GM21526 (cell line): ENCODE results near the gene SEMA3E.
"Not testable (repeated sequence)": the region's sequence is repeated elsewhere in the genome, so short reads cannot be mapped to it uniquely, and the experiment has no call there.

Experiments used
- ATAC-seq: cut with Tn5 transposase; IDR thresholded peaks from one replicate; pipeline ENCODE4 v1.9.1; 2021; ENCODE audit warnings: moderate library complexity; ENCODE audit not compliant: unreplicated experiment, low FRiP score

SEMA3E gene

GRCh38 chr7:83648464-83649241 is at the start of gene SEMA3E:
SEMA3E (minus strand) TSS chr7:83649139.
- no peak for ATAC-seq

- ATAC-seq, result no peak
Measured at GRCh38 chr7:83697804-83698530, 49.0 kb upstream of the SEMA3E start.

DNA sequence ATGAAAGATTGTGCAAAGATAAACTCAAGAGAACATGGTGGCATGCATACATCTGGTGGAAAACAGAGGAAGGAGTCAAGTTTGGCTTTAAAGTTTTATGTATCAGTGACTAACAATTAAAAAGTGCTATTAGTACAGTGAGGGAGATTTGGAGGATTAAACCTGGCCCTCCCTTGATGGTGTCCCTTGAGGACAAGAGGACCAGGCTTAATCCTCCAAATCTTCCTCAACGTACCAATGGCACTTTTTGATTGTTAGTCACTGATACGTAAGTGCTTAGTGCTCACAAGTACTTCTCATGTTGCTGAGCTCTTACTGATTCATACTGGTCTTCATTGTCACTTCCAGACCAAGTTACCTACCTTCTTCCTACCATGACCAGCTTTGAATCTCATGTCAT is 47.2 kb upstream of the SEMA3E start:
- ATAC-seq, result no peak

- ATAC-seq, result no peak
Measured at GRCh38 chr7:83695128-83695960, 46.4 kb upstream of the SEMA3E start.

- no peak for ATAC-seq
Measured at GRCh38 chr7:83693256-83693655, 44.3 kb upstream of the SEMA3E start.

DNA sequence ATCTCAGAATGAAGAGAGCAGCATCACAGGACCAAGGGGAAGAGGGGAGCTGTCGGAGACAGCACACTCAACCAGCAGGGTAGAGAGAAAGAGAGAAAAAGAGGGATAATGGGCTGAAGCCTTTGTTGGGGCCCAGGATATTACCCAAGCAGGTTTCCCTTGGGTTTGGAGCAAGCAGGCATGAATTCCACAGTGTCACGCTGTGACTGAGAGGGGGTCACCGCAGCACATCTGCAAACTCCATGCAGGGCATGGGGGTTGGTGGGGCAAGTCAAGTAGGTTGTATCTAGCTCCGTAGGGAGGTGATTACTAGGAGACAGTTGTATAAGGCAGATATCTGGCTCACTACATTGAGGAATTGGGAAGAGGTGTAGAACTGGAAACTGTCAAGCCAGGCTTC is 42.2 kb upstream of the SEMA3E start:
- ATAC-seq, result no peak

DNA sequence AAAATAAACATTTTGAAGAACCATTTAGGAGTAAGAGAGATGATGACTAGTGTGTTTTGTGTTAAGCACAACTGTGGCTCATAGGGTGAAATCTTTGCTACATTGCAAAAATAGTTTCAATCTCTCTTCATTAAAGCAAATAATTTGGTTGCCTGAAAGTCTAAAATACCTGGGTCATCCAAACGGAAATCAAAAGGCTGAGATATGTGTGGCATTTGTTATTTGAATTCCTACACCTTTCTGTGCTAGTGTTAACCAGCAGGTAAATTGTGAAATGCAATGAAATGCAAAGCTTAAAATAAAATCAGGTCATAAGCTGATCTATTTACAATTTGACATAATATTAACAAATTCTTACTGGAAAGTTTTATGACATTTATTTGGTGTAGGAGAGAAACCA is 40.9 kb upstream of the SEMA3E start:
- no peak for ATAC-seq

DNA sequence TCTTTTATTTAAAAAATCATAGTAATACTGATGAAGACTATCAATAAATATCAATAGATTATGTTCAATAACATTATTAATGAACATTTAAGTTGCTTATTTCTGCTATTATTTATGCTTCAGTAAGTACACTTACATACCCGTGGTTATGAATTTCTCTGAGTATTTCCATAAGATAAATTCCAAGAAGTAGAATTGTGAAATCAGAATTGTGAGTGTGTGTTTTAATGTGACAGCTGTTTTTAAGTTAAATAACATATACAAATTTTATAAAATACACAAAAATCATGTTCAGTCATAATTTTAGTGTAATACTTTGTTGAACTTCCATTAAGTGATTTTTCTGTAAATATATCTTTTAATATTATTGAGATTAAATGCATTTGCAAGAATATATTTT is 37.5 kb upstream of the SEMA3E start:
- no peak for ATAC-seq

GRCh38 chr7:83684928-83685327 is 36.0 kb upstream of the SEMA3E start:
- ATAC-seq, result no peak

- ATAC-seq, result no peak
Measured at GRCh38 chr7:83681200-83681778, 32.4 kb upstream of the SEMA3E start.

DNA sequence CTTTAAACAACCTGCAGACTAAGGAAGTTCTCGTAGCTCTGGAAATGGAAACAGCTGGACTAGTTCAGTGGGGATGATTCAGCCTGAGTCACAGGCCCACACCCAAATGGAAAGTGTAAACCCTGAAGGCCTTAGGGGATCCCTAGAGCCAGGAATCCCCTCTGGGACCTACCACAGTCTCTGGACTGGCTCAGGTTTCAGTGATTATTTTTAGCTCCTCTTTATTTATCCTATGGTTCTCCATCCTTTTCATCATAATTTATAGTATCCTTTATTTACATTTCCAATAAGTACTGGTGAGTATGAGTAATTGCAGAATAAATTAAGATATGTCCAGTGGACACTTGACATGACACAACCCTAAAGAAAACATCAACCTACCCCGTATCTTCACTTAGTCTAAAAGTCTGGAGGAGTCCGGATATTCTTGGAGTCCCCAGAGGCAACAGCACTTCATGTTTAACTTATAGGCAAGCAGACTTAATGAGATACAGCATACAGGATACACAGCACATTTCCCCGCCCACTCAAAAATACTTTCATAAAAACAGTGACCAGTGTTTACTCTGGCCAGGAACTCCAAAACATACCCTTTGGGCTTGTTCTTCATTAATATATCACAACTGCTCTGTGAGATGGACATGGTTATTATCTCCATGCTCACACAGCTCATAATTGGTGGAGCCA is 28.4 kb upstream of the SEMA3E start:
- no peak for ATAC-seq

- not testable (repeated sequence) for ATAC-seq
Measured at GRCh38 chr7:83673291-83673690, 24.4 kb upstream of the SEMA3E start.

DNA sequence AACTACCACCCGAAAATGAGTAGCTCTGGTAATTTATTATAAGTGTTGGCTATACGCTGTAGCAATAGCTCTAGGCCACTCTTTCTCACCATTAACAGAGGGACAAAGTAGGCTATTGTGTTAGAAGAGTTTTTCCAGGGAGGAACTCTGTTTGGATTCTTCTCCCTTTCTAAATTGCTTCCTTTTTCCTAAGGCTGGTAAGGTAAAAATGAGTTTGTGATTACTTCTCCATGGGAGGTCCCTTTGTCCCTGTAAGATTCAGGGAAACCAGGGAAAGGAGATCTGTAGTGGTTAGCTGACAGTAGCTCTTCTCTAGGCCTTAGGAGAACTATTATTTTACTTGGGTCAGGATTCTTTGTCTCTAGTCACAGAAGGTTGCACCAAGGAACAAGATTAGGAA is 23.2 kb upstream of the SEMA3E start:
- ATAC-seq, result no peak

DNA sequence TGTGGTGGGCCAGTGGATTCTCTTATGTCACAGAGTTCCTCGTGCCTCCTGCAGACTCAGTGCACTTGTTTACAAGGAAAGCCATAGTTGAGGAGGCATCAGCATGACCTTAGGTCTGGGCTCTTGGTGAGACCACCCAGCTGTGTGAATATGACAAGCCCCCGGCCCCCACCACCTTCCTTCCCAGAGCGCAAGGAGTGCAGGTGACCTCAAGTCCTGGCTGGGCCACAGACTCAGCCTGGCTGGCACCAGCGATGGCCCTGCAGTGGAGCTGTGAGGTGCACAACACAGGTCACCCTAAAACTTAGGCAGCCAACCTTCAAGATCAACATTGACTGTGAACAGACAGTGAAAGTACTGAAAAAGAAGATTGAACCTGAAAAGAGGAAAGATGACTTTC is 14.2 kb upstream of the SEMA3E start:
- no peak for ATAC-seq

GRCh38 chr7:83658126-83658525 is 9.2 kb upstream of the SEMA3E start:
- ATAC-seq, result no peak

GRCh38 chr7:83655951-83656556 is 7.1 kb upstream of the SEMA3E start:
- ATAC-seq, result no peak

DNA sequence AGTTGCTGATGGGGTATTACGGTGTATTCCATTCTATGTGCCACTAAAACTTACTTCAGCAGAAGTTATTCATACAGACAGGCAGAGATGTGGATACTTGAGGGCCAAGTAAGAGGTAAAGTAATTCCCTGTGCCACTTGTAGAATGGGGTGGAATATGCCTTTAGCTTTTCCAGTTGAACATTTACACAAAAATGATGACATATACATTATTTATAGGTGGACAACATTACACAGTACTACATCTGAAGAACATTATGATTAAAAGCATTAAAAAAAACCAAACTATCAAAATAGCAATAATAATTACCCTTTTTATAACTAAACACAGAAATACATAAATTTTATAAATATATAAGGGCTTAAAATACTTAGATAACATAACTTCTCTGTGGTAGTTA is 3.5 kb upstream of the SEMA3E start:
- ATAC-seq, result no peak

- ATAC-seq, result no peak
Measured at GRCh38 chr7:83649701-83650100, 762 bp upstream of the SEMA3E start.

- ATAC-seq, result no peak
Measured at GRCh38 chr7:83646027-83646426, 2.9 kb downstream of the SEMA3E start.

DNA sequence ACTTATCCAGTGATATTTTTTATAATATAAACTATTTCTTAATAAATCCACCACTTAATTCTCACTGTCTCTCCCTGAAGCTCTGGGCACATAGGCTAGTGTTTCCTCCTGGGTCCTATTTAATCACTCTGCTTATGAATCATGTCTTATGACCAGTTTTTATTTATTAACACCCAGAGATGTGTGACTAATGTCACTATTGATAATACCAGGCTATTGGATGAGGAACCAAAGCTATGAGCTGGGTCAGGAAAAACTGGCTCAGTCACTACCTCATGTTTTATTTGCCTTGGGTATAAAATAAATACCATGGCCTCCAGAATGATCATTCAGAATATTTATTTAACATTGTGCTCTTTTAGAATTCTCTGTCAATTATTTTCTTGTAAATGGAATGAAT is 5.2 kb downstream of the SEMA3E start:
- no peak for ATAC-seq
